Gastrocnemius medialis (tissue), 4 donors: Measurements from ENCODE around the gene KCNJ4. TPM values are rescaled to one million over a fixed set of nuclear protein-coding genes. Genes with fewer than 3 reads are reported as not detected.

Experiments used
- ATAC-seq, 2 donors: fragments of 150-250 bp; one replicate each; pipeline ENCODE4 v1.9.1; 2016
- DNase-seq, 2 donors: peaks; one replicate each; pipeline ENCODE4 v3.0.0-alpha.2; 2019
- H3K27ac ChIP-seq, 4 donors: fragments of 200-600 bp; sonication (generic); 1 replicate in 1 of 4; 2 replicates in 3 of 4; pipeline ENCODE4 v1.5.1; 2016 to 2018; ENCODE audit warnings: mild to moderate bottlenecking in 2 of 4, moderate library complexity in 1 of 4
- H3K27me3 ChIP-seq, 3 donors: fragments of 200-600 bp; sonication (generic) in 2 of 3; 1 replicate in 1 of 3; 2 replicates in 2 of 3; pipeline versions ENCODE4 v1.5.1 to v1.6.0; 2016 to 2019; ENCODE audit warnings: mild to moderate bottlenecking in 1 of 3, moderate library complexity in 1 of 3
- H3K36me3 ChIP-seq, 2 donors: fragments of 200-600 bp; sonication (generic) in 1 of 2; one replicate each; pipeline ENCODE4 v1.5.1; 2017 to 2018
- H3K4me1 ChIP-seq, 2 donors: fragments of 200-600 bp; sonication (generic) in 1 of 2; one replicate each; pipeline ENCODE4 v1.5.1; 2016 to 2017; ENCODE audit warnings: mild to moderate bottlenecking in 2 of 2
- H3K4me3 ChIP-seq, 4 donors: fragments of 200-600 bp; sonication (generic) in 3 of 4; 1 replicate in 1 of 4; 2 replicates in 3 of 4; pipeline ENCODE4 v1.5.1; 2016 to 2019; ENCODE audit warnings: mild to moderate bottlenecking in 2 of 4
- H3K9me3 ChIP-seq, 3 donors: fragments of 200-600 bp; sonication (generic) in 2 of 3; 1 replicate in 1 of 3; 2 replicates in 2 of 3; pipeline ENCODE4 v1.5.1; 2016 to 2019
- POLR2A ChIP-seq, 2 donors: fragments of 450-650 bp; IDR thresholded peaks; one replicate each; pipeline ENCODE4 v1.6.1; 2017; ENCODE audit warnings: antibody characterized with exemption in 2 of 2, mild to moderate bottlenecking in 2 of 2, moderate library complexity in 2 of 2
- in situ Hi-C, 4 donors: fragments of 200-750 bp; cut with MboI; loops; one replicate each; pipeline versions ENCODE4 v1.15.0 to v1.8.0; 2017; ENCODE audit warnings: low sequenced_read_pairs in 4 of 4
- intact Hi-C: fragments of 100-400 bp; cut with DNase I; formaldehyde crosslinking; loops from one replicate; pipeline ENCODE4 v1.15.1; 2023; ENCODE audit warnings: low total_unique reads
- total RNA-seq, 4 donors: library from RNA; depleted of rRNA; stranded (reverse); fragments of >200 nt; gene quantifications; one replicate each; pipeline versions ENCODE4 v1.1.0 to v1.2.3, GENCODE V29; 2016
- TF ChIP-seq, protein P1 (sequence below), 5 experiments: fragments of 450-650 bp in 3 of 5; fragments of 200-600 bp in 2 of 5; sonication (generic) in 2 of 5; IDR thresholded peaks in 4 of 5; conservative IDR thresholded peaks in 1 of 5; 1 replicate in 4 of 5; 2 replicates in 1 of 5; pipeline ENCODE4 v1.5.1; 2016 to 2019; ENCODE audit warnings: antibody characterized with exemption in 5 of 5, mild to moderate bottlenecking in 3 of 5, moderate library complexity in 3 of 5

KCNJ4 gene
- total RNA-seq, 4 donors from 2014 or later, result not detected

DNA sequence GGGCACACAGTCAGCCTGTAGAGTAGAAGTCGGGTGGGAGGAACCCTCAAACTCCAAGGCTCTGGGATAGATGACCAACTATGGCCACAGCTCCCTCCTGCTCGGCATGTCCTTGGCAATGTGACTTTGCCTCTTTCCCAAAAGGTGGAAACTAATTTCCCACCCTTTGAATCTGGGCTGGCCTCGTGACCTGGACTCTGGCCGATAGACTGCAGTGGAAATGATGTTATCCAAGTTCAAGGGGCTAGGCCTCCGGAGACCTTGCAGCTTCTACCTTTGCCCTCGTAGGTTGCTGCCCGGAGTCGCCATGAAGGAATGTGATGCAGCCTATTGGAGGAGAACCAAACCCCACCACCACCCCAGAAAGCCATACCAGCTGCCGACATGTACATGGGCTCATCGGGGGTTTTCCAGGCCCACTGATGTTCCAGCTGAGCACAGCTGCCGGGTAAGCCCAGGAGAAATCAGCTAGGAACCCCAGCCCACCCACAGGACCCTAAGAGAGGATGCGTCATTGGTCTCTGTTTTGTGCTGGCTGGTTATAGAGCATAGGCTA is 30.4 kb downstream of the KCNJ4 start:
- in situ Hi-C loops, result no loop called here
- no peak overlapping the region for H3K4me3 ChIP-seq
- no peaks in the 10 kb centered on the region for H3K9me3 ChIP-seq
- TF ChIP-seq, protein P1, sequence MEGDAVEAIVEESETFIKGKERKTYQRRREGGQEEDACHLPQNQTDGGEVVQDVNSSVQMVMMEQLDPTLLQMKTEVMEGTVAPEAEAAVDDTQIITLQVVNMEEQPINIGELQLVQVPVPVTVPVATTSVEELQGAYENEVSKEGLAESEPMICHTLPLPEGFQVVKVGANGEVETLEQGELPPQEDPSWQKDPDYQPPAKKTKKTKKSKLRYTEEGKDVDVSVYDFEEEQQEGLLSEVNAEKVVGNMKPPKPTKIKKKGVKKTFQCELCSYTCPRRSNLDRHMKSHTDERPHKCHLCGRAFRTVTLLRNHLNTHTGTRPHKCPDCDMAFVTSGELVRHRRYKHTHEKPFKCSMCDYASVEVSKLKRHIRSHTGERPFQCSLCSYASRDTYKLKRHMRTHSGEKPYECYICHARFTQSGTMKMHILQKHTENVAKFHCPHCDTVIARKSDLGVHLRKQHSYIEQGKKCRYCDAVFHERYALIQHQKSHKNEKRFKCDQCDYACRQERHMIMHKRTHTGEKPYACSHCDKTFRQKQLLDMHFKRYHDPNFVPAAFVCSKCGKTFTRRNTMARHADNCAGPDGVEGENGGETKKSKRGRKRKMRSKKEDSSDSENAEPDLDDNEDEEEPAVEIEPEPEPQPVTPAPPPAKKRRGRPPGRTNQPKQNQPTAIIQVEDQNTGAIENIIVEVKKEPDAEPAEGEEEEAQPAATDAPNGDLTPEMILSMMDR (IDR thresholded peaks at IDR 0.05 in 4 of 5, conservative IDR thresholded peaks at IDR 0.05 in 1 of 5), result no peak
- TF ChIP-seq POLR2A (IDR thresholded peaks at IDR 0.05), result no peak
- H3K27ac ChIP-seq, result no peak overlapping the region
- DNase-seq (no peak), ATAC-seq (no peak)
- no peaks in the 10 kb centered on the region for H3K27me3 ChIP-seq
- no peaks in the 10 kb centered on the region for H3K4me1 ChIP-seq
- no peaks in the 10 kb centered on the region for H3K36me3 ChIP-seq
- intact Hi-C loops, result no loop called here

DNA sequence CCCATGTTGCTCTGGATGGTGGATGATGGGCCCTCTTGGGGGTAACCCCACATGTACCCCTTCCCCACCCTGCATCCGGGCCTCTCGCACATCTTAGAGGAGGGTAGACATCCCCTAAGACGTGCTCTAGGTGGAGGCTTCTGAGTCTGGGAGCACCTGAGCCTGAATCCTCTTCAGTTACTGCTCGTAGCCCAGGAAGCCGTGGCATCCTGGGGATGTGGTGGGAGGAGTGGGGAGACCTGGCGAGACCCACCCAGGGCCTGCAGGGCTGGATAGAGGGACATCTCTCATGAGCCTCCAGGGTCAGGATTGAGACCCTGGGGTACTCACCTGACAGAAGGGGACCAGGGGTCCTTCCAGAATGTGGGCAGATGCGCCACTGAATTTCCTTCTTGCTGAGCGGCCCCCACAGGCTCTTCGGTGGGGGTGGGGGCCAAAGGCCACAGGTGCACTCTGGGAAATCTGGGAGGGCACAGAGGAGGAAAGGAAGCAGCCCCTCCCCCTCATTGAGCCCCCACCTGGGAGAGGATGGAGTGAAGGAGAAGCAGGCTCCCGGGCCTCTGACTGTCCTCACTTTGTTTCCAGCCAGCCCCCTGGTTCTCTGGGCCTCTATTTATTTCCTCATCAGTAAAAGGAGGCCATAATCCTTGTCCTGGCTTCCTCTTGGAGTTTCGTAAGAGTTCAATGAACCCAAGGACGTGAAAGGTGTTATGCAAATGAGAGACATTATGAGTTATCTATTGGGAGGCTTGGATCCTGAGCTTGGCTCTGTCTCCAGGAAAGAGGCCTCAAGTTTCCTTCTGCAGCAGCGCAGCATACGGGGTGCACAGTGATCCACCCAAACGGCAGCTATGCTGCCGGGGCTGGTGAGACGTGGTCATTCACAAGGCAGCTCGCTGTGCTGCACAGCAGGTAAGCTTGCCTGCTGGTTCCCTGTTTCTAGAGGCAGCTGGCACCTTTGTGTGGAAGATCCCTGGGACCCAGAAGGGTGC is 31.2 kb downstream of the KCNJ4 start:
- Histone ChIP-seq H3K27me3 (no peaks in the 10 kb centered on the region), H3K9me3 (no peaks in the 10 kb centered on the region), H3K27ac (no peak overlapping the region), H3K4me3 (no peak overlapping the region), H3K36me3 (no peaks in the 10 kb centered on the region), H3K4me1 (no peaks in the 10 kb centered on the region)
- DNase-seq (no peak), ATAC-seq (no peak)
- no peak for TF ChIP-seq POLR2A (IDR thresholded peaks at IDR 0.05)
- TF ChIP-seq, protein P1 (IDR thresholded peaks at IDR 0.05 in 4 of 5, conservative IDR thresholded peaks at IDR 0.05 in 1 of 5), result no peak
- in situ Hi-C loops (no loop called here), intact Hi-C loops (no loop called here)

DNA sequence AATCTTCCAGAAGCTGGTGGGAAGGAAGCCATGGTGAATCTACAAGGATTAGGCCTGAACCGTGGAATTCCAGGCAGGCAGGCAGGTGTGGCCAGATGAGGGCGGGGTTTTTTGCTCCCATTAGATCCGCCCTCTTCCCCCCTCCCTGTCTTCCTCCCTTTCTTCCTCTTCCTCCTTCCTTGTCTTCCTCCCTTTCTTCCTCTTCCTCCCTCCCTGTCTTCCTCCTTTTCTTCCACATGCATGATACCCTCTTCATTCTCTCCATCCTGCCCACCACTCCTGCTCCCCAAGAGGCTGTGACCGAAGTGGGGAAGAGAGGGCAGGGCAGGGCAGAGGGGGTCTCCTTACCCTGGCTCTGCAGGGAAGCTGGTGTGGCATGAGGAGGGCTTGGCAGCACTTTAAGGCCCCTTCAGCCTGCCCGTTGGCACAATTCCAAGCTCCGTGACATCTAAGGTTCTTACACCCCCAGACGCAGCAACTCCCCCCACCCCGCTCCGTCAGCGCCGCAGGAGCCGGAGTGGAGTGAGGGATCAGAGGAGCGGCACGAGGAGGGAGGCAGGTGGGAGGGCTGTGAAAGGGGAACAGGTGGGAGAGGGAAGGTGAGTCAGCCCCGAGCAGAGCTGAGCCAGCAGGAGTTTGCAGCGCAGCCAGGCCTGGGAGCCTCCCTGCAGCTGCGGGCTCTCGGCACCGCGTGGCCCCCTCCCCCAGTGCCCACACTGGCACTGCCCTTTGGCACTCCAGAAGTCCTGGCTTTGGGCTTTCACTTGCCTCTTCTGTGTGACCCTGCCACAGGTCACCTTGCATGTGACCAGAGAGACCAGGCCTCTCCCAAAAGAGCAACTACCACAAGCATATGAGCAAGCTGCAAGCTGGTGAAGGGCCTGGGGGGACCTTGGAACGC is 32.1 kb downstream of the KCNJ4 start:
- in situ Hi-C loops (no loop called here), intact Hi-C loops (no loop called here)
- no peaks in the 10 kb centered on the region for H3K27me3 ChIP-seq
- H3K4me1 ChIP-seq, result no peaks in the 10 kb centered on the region
- H3K27ac ChIP-seq, result no peak overlapping the region
- ATAC-seq, result no peak
- H3K4me3 ChIP-seq, result no peak overlapping the region
- no peak for DNase-seq
- no peaks in the 10 kb centered on the region for H3K36me3 ChIP-seq
- TF ChIP-seq POLR2A (IDR thresholded peaks at IDR 0.05), result no peak
- TF ChIP-seq, protein P1 (IDR thresholded peaks at IDR 0.05 in 4 of 5, conservative IDR thresholded peaks at IDR 0.05 in 1 of 5), result no peak
- H3K9me3 ChIP-seq, result no peaks in the 10 kb centered on the region

DNA sequence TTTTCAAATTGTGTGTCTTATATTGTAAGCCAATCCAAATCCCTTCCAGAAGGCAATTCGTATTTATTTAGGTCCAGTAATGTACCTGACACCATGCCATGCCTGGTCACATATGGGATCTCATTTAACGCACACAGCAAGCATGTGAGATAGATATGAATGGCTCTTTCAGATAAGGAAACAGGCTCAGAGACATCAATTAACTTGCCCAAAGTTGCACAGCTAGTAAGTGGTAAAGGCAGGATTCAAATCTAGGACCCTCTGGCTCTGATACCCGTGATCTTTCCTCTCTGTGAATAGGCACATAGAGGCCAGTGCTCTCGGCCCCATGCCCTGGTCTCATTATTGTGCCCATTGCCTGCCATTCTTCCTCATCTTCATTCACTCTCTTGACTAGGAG is 34.3 kb downstream of the KCNJ4 start:
- TF ChIP-seq, protein P1 (IDR thresholded peaks at IDR 0.05 in 4 of 5, conservative IDR thresholded peaks at IDR 0.05 in 1 of 5), result no peak
- TF ChIP-seq POLR2A (IDR thresholded peaks at IDR 0.05), result no peak
- ATAC-seq, result no peak
- no peak overlapping the region for H3K27ac ChIP-seq
- no peaks in the 10 kb centered on the region for H3K9me3 ChIP-seq
- no peaks in the 10 kb centered on the region for H3K36me3 ChIP-seq
- in situ Hi-C loops, result no loop called here
- no peaks in the 10 kb centered on the region for H3K4me1 ChIP-seq
- intact Hi-C loops, result no loop called here
- DNase-seq, result no peak
- H3K27me3 ChIP-seq, result no peaks in the 10 kb centered on the region
- no peak overlapping the region for H3K4me3 ChIP-seq
